GM21423 (cell line): Measurements from ENCODE around the gene PVR.
"Not testable (repeated sequence)": the region's sequence is repeated elsewhere in the genome, so short reads cannot be mapped to it uniquely, and the experiment has no call there.

Experiments used
- ATAC-seq: cut with Tn5 transposase; IDR thresholded peaks from one replicate; pipeline ENCODE4 v1.9.1; 2021; ENCODE audit warnings: mild to moderate bottlenecking, moderate library complexity; ENCODE audit not compliant: unreplicated experiment

Gene PVR

DNA sequence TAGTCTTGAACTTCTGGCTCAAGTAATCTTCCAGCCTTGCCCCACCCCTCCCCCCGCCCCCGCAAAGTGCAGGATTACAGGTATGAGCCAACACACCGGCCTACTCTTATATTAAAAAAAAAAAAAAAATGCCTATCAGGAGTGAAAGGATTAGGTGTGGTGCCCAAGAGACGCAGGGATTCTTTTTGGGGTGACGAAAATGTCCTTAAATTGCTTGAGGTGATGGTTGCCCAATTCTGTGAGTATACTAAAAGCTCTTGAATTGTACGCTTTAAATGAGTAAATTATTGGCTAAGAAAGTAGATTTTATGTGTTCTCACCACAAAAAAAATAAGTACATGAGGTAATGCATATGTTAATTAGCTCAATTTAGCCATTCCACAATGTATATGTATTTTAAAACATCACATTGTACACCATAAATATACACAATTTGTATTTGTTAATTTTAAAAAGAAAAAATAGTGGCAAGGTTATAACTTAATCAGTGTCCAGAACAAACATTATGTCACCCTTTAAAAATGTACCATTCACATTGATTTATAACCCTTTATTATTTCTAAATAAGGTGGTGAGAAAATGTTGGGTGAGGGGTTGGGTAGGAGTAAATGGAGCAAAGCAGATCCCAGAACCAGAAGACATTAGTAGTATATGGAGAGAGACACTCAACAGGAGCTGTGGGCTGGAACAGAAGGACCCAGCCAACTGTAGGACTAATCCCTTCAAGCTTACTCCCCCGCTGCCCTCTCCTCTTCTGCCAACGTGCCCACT is 26.4 kb upstream of the PVR start:
- ATAC-seq = no peak

DNA sequence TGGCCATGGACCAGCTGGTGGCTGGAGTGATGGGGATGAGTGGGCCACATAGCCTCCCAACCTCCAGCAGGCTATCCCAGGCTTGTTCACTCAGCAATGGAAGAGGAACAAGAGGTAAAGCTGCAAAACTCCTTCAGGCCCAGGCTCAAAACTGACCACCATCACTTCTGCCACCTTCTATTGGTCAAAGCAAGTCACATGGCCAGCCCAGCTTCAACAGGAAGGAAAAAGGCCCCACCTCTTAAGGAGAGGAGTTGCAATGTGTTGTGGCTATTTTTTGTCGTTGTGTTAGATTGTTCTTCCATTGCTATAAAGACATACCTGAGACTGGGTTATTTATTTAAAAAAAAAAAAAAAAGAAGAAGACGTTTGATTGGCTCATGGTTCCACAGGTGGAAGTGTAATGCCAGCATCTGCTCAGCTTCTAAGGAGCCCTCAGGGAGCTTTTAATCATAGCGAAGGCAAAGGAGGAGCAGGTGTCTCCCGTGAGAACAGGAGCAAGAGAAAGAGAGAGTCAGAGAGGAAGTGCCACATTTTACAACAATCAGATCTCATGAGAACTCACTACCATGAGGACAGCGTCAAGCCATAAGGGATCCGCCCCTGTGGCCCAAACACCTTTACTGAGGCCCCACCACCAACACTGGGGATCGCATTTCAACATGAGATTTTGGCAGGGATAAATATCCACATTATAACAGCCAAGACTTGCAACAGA is 24.9 kb upstream of the PVR start:
- no peak for ATAC-seq

GRCh38 chr19:44620667-44621066 is 23.0 kb upstream of the PVR start:
- no peak for ATAC-seq

GRCh38 chr19:44621367-44621766 is 22.3 kb upstream of the PVR start:
- ATAC-seq = no peak

DNA sequence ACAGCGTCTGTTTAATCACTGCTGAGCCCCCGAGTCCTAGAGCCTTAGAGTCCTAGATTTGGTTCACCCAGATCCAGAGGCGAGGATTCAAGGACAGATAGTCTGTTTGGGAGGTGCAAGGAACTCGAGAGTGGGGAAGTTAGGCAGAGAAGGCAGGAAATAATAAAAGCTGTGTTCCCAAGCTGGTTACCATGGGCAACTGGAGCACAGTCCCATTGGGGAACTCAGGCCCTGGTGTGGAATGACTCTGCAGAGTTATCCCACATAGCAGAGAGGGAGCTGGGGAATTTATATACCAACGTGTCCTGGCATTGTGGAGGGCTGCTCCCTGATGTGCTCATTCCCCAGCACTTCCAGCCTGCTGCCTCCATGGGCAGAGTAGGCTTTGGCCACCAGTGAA is 20.6 kb upstream of the PVR start:
- no peak for ATAC-seq

GRCh38 chr19:44623626-44624025 is 20.1 kb upstream of the PVR start:
- no peak for ATAC-seq

DNA sequence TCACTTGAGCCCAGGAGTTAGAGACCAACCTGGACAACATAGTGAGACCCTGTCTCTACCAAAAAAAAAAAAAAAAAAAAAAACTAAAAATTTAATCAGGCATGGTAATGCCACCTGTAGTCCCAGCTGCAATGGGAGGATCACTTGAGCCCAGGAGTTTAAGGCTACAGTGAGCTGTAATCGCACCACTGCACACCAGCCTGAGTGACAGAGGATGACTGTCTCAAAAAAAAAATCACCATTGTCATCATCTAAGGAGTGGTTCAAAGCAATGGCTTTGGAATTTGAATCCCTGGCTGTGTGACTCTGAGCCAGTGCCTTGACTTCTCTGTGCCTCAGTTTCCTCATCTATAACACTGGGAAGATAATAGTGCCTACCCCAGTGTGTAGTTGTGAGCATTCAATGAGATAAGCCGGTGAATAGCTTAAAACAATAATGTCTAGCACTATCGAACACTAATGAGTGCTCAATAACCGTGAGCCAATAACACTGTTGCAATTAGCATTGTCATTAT is 18.8 kb upstream of the PVR start:
- ATAC-seq = no peak

DNA sequence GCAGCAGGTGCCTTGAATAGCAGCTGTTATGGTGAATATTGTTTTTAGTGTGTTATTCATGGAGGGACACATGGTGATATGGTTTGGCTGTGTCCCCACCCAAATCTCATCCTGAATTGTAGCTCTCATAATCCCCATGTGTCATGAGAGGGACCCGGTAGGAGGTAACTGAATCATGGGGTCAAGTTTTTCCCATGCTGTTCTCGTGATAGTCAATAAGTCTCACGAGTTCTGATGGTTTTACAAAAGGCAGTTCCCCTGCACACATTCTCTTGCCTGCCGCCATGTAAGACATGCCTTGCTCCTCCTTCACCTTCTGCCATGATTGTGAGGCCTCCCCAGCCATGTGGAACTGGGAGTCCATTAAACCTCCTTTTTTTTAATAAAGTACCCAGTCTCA is 18.1 kb upstream of the PVR start:
- ATAC-seq = not testable (repeated sequence)

DNA sequence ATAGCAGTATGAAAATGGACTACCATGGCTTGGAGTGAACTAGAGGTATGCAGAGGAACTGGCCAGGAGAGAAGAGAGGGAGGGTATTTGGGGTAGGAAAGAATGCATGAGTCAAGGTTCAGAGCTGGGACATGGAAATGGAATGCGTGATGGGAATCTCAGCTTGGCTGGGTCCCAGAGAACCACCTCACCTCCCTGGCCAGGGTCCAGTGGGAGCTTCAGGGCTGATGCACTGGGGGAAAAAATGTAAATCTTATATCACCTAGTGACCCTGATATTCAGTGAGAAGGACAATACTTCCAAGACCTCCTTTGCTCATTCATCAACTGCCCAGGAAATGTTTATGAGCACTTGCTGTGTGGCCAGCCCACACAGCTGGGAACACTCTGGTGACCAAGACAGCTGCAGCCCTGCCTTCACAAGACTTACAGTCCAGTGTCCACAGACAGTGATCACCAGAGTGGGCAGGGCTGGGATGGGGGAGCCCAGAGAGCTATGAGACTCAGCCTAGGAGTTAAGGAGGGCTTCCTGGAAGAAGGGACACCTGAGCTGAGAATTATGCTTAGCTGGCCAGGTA is 17.6 kb upstream of the PVR start:
- ATAC-seq = no peak

DNA sequence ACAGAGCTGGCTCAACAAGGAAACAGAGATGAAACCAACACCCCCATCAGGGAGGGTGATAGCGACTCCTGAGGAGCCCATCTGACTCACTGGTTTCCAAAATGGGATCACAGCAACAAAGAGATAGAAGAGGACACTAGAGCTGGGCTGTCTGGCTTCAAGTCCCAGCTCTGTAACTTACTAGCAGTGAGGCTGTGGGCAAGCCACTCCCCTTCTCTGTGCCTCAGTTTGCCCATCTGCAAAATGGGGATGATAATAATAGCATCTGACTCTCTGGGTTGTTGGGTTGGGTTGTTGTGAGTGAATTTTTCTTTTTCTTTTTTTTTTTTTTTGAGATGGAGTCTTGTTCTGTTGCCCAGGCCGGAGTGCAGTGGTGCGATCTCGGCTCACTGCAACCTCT is 16.1 kb upstream of the PVR start:
- ATAC-seq = no peak

- no peak for ATAC-seq
Measured at GRCh38 chr19:44628793-44629192, 14.9 kb upstream of the PVR start.

GRCh38 chr19:44631611-44632010 is 12.1 kb upstream of the PVR start:
- ATAC-seq = not testable (repeated sequence)

- not testable (repeated sequence) for ATAC-seq
Measured at GRCh38 chr19:44634058-44634457, 9.7 kb upstream of the PVR start.

DNA sequence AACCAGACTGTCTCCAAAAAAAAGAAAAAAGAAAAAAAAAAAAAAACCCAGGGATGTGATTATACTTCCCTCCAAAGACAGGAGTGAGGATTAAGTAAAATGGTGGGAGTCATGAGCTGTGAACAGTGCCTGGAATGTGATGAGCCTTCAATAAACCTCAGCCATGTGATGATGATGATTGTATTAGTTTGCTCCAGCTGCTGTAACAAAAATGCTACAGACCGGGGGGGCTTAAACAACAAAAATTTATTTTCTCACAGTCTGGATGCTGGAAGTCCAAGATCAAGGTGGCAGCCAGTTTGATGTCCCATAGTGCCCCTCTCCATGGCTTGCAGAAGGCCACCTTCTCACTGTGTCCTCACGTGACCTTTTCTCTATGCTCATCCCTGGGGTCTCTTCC is 8.9 kb upstream of the PVR start:
- no peak for ATAC-seq

DNA sequence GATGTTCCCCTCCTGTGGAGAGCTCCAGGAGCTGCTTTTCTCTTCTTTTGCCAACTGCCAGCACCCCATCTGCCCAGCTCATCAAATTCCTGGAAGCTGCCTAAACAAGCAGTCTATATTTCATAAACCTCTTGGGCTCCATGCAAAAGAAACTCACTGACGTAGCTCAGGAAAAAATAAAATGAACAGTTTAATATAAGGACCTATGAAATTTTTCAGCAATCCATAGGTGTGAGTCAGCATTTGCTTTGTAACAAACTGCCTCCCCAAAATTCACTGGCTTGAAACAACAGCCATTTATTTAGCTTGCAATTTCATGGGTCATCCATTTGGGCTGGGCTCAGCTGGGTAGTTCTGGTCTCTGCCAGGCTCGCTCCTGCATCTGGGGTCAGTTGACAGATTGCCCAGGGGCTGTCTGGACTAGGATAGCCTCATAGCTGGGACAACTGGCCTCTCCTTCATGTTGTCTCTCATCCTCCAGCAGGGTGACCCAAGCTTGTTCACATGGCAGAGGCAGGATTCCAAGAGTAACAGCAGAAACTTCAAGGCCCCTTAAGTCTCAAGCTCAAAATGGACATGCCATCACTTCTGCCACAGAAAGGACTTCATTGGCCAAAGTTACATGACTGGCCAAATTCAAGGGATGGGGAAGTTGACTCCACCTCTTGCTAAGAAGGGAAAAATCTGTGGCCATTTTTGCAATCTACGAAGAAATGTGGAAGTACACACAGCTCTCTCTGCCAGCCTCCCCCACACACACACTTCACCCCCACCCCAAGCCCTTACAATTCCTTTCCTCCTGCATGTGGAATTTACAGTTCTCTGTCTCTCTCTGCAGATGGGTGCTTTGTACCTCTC is 7.9 kb upstream of the PVR start:
- ATAC-seq = no peak

DNA sequence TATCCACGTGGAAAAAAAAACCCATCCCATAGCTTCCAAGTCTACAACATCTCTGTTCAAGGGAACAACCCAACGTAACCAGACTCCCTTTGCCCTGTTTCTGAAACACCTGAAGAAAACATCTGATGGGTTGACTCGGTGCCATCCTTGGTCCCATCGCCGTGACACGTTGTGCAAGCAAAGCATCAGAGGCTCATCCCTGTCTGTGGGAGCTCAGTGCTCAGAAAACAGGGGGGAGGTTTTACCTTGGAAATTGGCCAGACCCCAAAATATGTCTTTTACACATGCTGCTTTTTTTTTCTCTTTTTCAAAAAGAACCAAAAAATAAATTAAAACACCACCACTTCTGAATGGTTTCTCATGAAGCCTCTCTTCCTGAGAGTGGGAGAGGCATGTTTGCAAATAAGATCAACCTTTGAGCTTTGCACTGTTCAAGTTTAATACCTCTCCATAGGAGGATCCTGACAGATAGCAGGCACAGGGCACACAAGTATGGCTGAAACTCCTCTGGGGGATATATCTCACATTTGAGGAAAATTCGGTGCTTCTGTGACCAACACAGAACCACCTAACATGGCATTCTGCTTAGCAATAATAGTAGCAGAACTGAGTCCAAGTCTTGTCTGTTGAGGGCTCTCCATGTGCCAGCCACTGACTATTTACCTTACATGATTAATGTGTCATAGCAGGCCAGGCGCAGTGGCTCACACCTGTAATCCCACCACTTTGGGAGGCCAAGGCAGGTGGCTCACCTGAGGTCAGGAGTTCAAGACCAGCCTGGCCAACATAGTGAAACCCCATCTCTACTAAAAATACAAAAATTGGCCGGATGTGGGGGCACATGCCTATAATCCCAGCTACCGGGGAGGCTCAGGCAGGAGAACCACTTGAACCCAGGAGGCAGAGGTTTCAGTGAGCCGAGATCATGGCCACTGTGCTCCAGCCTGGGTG is 7.0 kb upstream of the PVR start:
- ATAC-seq = no peak

DNA sequence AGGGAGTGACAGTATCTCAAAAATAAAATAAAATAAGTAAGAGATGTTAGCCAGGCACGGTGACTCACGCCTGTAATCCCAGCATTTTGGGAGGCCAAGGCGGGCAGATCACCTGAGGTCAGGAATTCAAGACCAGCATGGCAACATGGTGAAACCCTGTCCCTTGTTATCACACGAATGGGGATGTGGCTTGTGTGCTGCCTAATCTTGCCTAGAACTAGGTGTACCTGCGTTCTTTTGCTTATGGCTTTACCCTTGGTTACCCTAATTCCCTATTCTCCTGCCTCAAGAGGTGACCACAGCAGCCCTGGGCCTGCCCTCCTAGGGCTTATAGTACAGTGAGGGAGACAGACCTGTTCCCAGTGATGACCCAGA is 6.3 kb upstream of the PVR start:
- ATAC-seq = no peak

- no peak for ATAC-seq
Measured at GRCh38 chr19:44640518-44640917, 3.2 kb upstream of the PVR start.

DNA sequence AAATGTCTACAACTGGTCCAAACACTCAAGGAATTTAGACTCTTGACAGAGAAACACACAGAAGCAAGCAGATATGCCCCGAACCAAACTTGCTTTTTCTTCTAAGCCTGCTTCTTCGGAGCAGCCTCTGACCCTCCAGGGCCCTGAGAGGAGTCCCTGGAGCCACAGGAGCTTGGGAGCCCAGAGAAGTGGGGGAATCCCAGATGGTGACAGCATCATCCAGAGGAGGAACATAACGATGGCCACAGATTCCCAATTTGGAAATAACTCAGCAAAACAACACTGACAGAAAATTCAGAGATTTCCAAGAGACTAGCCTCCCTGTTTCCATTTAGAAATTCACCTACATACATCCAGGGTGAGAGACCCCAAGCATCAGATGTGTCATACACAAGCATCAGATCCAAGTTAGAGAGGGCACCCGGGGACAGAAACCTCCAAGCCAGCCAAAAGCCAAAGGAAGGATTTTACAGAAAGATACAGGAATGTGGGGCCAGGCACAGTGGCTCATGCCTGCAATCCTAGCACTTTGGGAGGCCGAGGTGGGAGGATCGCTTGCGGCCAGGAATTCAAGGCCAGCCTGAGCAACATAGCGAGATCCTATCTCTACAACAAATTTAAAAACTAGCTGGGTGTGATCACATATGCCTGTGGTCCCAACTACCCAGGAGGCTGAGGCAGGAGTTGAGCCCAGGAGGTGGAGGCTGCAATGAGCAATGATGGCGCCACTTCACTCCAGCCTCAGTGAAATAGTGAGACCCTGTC is 2.0 kb upstream of the PVR start:
- ATAC-seq = no peak
